ENCODE results near the gene HNMT.

GRCh38 chr2:138026111-138027020, 62.1 kb downstream of the HNMT start:
- no peak for TF ChIP-seq CTCF (IDR thresholded peaks at IDR 0.05)
- no peak for TF ChIP-seq POLR2A (IDR thresholded peaks at IDR 0.05)

Measured in tibial nerve (tissue), 3 donors.